ENCODE results near the gene UBIAD1. TPM values are rescaled to one million over a fixed set of nuclear protein-coding genes. Genes with fewer than 3 reads are reported as not detected.

UBIAD1 gene
- total and polyA plus RNA-seq, 2 of the 13 experiments (the other 11 are each of a cell fraction or from before 2014, with no cell fraction given): 16.9 to 20.4 TPM

DNA sequence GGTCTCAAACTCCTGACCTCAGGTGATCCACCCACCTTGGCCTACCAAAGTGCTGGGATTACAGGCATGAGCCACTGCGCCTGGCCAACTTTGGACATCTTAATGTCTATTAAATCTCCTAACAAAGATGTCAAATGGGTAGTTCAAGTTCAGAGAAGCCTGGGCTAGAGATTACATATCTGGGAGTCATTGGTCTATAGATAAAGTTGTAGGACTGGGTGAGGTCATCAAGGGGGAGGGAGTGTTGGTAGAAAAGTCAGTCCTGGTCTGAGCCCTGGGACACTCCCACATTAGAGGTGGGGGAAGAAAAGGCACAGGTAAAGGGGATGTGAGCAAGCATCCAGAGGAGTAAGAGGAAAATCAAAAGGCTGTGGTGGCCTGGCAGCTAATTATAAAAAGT lies 6.6 kb downstream of the UBIAD1 start:
- FAIRE-seq: no peak
- POLR2A ChIA-PET: no interaction called here

More for the DNA sequence above, 6.6 kb downstream of the UBIAD1 start:
- H4K20me1 ChIP-seq (ENCODE audit: insufficient read depth, low read length): no peaks in the 10 kb centered on the region
- no peak overlapping the region for H3K9ac ChIP-seq (ENCODE audit: insufficient read depth, low read depth, low read length)
- no peak for ATAC-seq
- H3K36me3 ChIP-seq (replicated peaks in 1 of 2; ENCODE audit: control insufficient read depth in 1 of 2, insufficient read depth in 2 of 2, low read length in 2 of 2): peaks cover 17 to 25% of the 10 kb centered on the region in 2 experiments
- H3K4me1 ChIP-seq (ENCODE audit: insufficient read depth, low read length): peaks cover 19% of the 10 kb centered on the region
- intact Hi-C loops (cut with micrococcal nuclease; ENCODE audit: unreplicated experiment): no loop called here
- no peak for TF ChIP-seq ERF (CRISPR knock-in tag; IDR thresholded peaks at IDR 0.05)
- no peak for TF ChIP-seq ZBTB7A (CRISPR knock-in tag; IDR thresholded peaks at IDR 0.05)
- TF ChIP-seq, protein P1, sequence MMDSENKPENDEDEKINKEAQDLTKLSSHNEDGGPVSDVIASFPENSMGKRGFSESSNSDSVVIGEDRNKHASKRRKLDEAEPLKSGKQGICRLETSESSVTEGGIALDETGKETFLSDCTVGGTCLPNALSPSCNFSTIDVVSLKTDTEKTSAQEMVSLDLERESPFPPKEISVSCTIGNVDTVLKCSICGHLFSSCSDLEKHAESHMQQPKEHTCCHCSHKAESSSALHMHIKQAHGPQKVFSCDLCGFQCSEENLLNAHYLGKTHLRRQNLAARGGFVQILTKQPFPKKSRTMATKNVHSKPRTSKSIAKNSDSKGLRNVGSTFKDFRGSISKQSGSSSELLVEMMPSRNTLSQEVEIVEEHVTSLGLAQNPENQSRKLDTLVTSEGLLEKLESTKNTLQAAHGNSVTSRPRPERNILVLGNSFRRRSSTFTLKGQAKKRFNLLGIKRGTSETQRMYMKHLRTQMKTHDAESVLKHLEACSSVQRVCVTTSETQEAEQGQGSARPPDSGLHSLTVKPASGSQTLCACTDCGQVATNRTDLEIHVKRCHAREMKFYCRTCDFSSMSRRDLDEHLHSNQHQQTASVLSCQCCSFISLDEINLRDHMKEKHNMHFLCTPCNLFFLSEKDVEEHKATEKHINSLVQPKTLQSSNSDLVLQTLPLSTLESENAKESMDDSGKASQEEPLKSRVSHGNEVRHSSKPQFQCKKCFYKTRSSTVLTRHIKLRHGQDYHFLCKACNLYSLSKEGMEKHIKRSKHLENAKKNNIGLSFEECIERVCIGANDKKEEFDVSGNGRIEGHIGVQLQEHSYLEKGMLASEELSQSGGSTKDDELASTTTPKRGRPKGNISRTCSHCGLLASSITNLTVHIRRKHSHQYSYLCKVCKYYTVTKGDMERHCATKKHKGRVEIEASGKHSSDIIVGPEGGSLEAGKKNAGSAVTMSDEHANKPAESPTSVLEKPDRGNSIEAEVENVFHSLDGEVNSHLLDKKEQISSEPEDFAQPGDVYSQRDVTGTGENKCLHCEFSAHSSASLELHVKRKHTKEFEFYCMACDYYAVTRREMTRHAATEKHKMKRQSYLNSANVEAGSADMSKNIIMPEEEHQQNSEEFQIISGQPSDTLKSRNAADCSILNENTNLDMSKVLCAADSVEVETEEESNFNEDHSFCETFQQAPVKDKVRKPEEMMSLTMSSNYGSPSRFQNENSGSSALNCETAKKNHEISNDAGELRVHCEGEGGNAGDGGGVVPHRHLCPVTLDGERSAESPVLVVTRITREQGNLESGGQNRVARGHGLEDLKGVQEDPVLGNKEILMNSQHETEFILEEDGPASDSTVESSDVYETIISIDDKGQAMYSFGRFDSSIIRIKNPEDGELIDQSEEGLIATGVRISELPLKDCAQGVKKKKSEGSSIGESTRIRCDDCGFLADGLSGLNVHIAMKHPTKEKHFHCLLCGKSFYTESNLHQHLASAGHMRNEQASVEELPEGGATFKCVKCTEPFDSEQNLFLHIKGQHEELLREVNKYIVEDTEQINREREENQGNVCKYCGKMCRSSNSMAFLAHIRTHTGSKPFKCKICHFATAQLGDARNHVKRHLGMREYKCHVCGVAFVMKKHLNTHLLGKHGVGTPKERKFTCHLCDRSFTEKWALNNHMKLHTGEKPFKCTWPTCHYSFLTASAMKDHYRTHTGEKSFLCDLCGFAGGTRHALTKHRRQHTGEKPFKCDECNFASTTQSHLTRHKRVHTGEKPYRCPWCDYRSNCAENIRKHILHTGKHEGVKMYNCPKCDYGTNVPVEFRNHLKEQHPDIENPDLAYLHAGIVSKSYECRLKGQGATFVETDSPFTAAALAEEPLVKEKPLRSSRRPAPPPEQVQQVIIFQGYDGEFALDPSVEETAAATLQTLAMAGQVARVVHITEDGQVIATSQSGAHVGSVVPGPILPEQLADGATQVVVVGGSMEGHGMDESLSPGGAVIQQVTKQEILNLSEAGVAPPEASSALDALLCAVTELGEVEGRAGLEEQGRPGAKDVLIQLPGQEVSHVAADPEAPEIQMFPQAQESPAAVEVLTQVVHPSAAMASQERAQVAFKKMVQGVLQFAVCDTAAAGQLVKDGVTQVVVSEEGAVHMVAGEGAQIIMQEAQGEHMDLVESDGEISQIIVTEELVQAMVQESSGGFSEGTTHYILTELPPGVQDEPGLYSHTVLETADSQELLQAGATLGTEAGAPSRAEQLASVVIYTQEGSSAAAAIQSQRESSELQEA (CRISPR knock-in tag; IDR thresholded peaks at IDR 0.05; ENCODE audit: not compliant biosample characterization): no peak
- TF ChIP-seq PAWR (CRISPR knock-in tag; IDR thresholded peaks at IDR 0.05; ENCODE audit: borderline replicate concordance): no peak
- no peak for TF ChIP-seq PHF20 (CRISPR knock-in tag; IDR thresholded peaks at IDR 0.05)
- TF ChIP-seq NFYC (CRISPR knock-in tag; IDR thresholded peaks at IDR 0.05): no peak
- no peak for TF ChIP-seq ZNF773 (CRISPR knock-in tag; IDR thresholded peaks at IDR 0.05; ENCODE audit: borderline replicate concordance)
- TF ChIP-seq, protein P2, sequence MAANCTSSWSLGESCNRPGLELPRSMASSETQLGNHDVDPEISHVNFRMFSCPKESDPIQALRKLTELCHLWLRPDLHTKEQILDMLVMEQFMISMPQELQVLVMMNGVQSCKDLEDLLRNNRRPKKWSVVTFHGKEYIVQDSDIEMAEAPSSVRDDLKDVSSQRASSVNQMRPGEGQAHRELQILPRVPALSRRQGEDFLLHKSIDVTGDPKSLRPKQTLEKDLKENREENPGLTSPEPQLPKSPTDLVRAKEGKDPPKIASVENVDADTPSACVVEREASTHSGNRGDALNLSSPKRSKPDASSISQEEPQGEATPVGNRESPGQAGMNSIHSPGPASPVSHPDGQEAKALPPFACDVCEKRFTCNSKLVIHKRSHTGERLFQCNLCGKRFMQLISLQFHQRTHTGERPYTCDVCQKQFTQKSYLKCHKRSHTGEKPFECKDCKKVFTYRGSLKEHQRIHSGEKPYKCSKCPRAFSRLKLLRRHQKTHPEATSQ (CRISPR knock-in tag; IDR thresholded peaks at IDR 0.05; ENCODE audit: borderline replicate concordance): no peak
- TF ChIP-seq PHF21A (CRISPR knock-in tag; IDR thresholded peaks at IDR 0.05): no peak
- TF ChIP-seq PBX3 (CRISPR knock-in tag; IDR thresholded peaks at IDR 0.05; ENCODE audit: borderline replicate concordance): no peak
- TF ChIP-seq SSRP1 (CRISPR knock-in tag; IDR thresholded peaks at IDR 0.05): no peak
- no peak for TF ChIP-seq RARA (CRISPR knock-in tag; IDR thresholded peaks at IDR 0.05)
- no peak for TF ChIP-seq BRCA1 (CRISPR knock-in tag; IDR thresholded peaks at IDR 0.05)
- no peak for TF ChIP-seq HDAC6 (IDR thresholded peaks at IDR 0.05; ENCODE audit: low read depth, low read length)
- H3K27me3 ChIP-seq (ENCODE audit: control insufficient read depth in 1 of 2, insufficient read depth in 2 of 2, low read length in 2 of 2): no peaks in the 10 kb centered on the region
- WGBS (ENCODE audit: low lambda C conversion rate): 100% methylated on average over 1 of the region's 1 CpG
- CTCF ChIA-PET (ENCODE audit: low intra/inter-chr PET ratio, low total read pairs): no interaction called here
- peaks cover 29% of the 10 kb centered on the region for H3K79me2 ChIP-seq (ENCODE audit: insufficient read depth, low read length)
- no peaks in the 10 kb centered on the region for H3K9me3 ChIP-seq (ENCODE audit: low read length)
- H3K4me3 ChIP-seq (replicated peaks in 1 of 3; ENCODE audit: insufficient read depth in 1 of 3, low read depth in 2 of 3, low read length in 3 of 3): no peak overlapping the region
- BruUV-seq (replicated peaks): no TSS peak
- in situ Hi-C loops (cut with HindIII; ENCODE audit: extremely low pct_ligation_motif_present, low pct_unique_long_range_greater_than_20kb): no loop called here
- no peak for DNase-seq (ENCODE audit: low spot score)
- H3K4me2 ChIP-seq (ENCODE audit: low read depth, low read length): no peak overlapping the region
- H3K27ac ChIP-seq (ENCODE audit: extremely low read length, insufficient read depth, low read length): no peak overlapping the region
- H2AFZ ChIP-seq (ENCODE audit: low read length): no peak overlapping the region

All from HepG2 (cell line).